ENCODE measurements around the gene LRP6. TPM values are rescaled to one million over a fixed set of nuclear protein-coding genes. Genes with fewer than 3 reads are reported as not detected.

LRP6 gene
- total and polyA plus RNA-seq, 2 of the 8 experiments (the other 6 are each of a cell fraction or from before 2014, with no cell fraction given), result 53.6 to 73.2 TPM

DNA sequence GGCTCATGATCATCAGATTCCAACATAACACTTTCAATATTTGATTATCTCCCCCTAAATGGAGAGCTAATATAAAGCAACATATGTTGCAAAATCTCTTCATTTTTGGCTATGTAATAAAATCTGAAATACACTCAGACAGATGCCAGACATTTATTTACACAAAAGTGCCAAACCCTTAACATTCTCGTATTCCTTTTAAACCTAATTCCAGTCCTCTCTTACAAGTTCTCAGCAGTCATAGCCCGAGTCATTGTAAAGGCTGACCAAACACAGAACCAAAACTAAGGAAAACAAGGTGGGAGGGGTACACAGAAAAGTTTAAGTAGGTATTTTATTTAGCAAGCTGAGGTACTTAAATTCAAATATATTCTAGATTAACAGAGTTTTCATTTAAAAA is 81.4 kb downstream of the LRP6 start:
- no peak overlapping the region for H3K4me2 ChIP-seq (ENCODE audit: insufficient read depth in 1 of 2, low read depth in 2 of 2, low read length in 2 of 2)
- H3K9ac ChIP-seq (replicated peaks in 1 of 4; ENCODE audit: extremely low read depth in 1 of 4, low read depth in 3 of 4, low read length in 3 of 4), result no peak overlapping the region
- no peak overlapping the region for H3K56ac ChIP-seq (replicated peaks; ENCODE audit: insufficient read length, low read depth, low read length)
- H4K91ac ChIP-seq (replicated peaks; ENCODE audit: insufficient read length, low read length), result no peak overlapping the region
- ChIA-PET CTCF (ENCODE audit: partially characterized antibody) (no interaction called here), POLR2A (ENCODE audit: partially characterized antibody) (interaction anchor here (1.6 kb wide), 1 partner anchor 81 kb away, joined by 4 read pairs; the partner anchor contains the start of gene LRP6)
- no peak overlapping the region for H2AK5ac ChIP-seq (ENCODE audit: low read depth, low read length)
- H3K79me1 ChIP-seq (ENCODE audit: low read depth, low read length), result peaks cover under 1% of the 10 kb centered on the region; the same call in 1 of the 2 replicates
- peaks cover 0 to 65% of the 10 kb centered on the region in 2 experiments; a peak in 3 of 4 replicates for H3K79me2 ChIP-seq (ENCODE audit: control insufficient read depth in 1 of 2, insufficient read depth in 2 of 2, low read length in 2 of 2)
- 93% methylated on average over 2 of the region's 2 CpGs; no CpG with 5 or more reads in 1 of the 2 experiments for WGBS, 2 experiments (ENCODE audit: extremely low coverage in 1 of 2, insufficient coverage in 1 of 2, insufficient read length in 1 of 2, insufficient replicate concordance in 2 of 2, low coverage in 1 of 2, low lambda C conversion rate in 2 of 2, missing lambda C conversion rate in 1 of 2)
- no peaks in the 10 kb centered on the region for H3K9me3 ChIP-seq (ENCODE audit: insufficient read depth in 2 of 2, low read depth in 1 of 2, low read length in 1 of 2)
- H2BK12ac ChIP-seq (ENCODE audit: low read depth, low read length), result no peak overlapping the region
- H3K4me3 ChIP-seq (ENCODE audit: extremely low read depth in 1 of 4, insufficient read depth in 2 of 4, low read depth in 3 of 4, low read length in 4 of 4), result no peak overlapping the region
- DNase-seq (ENCODE audit: low read depth in 1 of 2, low spot score in 2 of 2), result no peak
- H3K4ac ChIP-seq (replicated peaks; ENCODE audit: insufficient read length, low read depth, low read length), result no peak overlapping the region
- H2AFZ ChIP-seq (ENCODE audit: low read length), result no peak overlapping the region
- no peak overlapping the region for H2BK15ac ChIP-seq (ENCODE audit: low read length)
- no peak overlapping the region for H2BK5ac ChIP-seq (ENCODE audit: low read depth, low read length)
- peaks cover 2 to 3% of the 10 kb centered on the region in 2 experiments for H4K20me1 ChIP-seq (replicated peaks in 1 of 2; ENCODE audit: control insufficient read depth in 1 of 2, insufficient read depth in 2 of 2, low read length in 2 of 2)
- no peaks in the 10 kb centered on the region for H3K27me3 ChIP-seq (replicated peaks in 1 of 4; ENCODE audit: control insufficient read depth in 3 of 4, extremely low read depth in 1 of 4, insufficient read depth in 3 of 4, low read length in 3 of 4)
- no peak overlapping the region for H3K23ac ChIP-seq (ENCODE audit: insufficient read length)
- no peak overlapping the region for H2BK20ac ChIP-seq (ENCODE audit: low read length)
- no peak overlapping the region for H3K14ac ChIP-seq (ENCODE audit: insufficient read length)
- H2BK120ac ChIP-seq (replicated peaks; ENCODE audit: low read depth, low read length), result no peak overlapping the region
- no peak overlapping the region for H4K5ac ChIP-seq (ENCODE audit: insufficient read length, low read depth, low read length)
- FAIRE-seq, result no peak
- H3K27ac ChIP-seq (ENCODE audit: low read depth, low read length), result no peak overlapping the region
- H3K4me1 ChIP-seq (replicated peaks in 1 of 4; ENCODE audit: control insufficient read depth in 3 of 4, insufficient read depth in 4 of 4, low read length in 3 of 4), result no peaks in the 10 kb centered on the region
- no peaks in the 10 kb centered on the region for H3K23me2 ChIP-seq (ENCODE audit: low read depth, low read length)
- H4K8ac ChIP-seq (ENCODE audit: extremely low read depth, insufficient read depth, low read length), result no peak overlapping the region
- TF ChIP-seq RBBP5 (IDR thresholded peaks at IDR 0.05; ENCODE audit: borderline replicate concordance, low read depth, low read length), result no peak
- no peak for TF ChIP-seq POLR2AphosphoS5 (IDR thresholded peaks at IDR 0.05; ENCODE audit: low read depth, low read length)
- H3K18ac ChIP-seq (ENCODE audit: extremely low read depth, low read length), result no peak overlapping the region
- H3K36me3 ChIP-seq (ENCODE audit: control insufficient read depth in 2 of 4, insufficient read depth in 4 of 4, low read length in 3 of 4), result peaks cover 0 to 14% (median 4%) of the 10 kb centered on the region in 4 experiments; a peak in 6 of 8 replicates

Measured in H1 (cell line).